Measurements from ENCODE around the gene RGMA.

- peak in 1 of 4 experiments; percentile 7 for TF ChIP-seq CTCF (IDR thresholded peaks at IDR 0.05)
- TF ChIP-seq EP300 (IDR thresholded peaks at IDR 0.05): no peak
- TF ChIP-seq POLR2A (IDR thresholded peaks at IDR 0.05): no peak
Observed at GRCh38 chr15:93088200-93088980, 621 bp downstream of the RGMA start.
